BJ (cell line): ENCODE measurements around the gene ALOXE3. TPM values are rescaled to one million over a fixed set of nuclear protein-coding genes. Genes with fewer than 3 reads are reported as not detected.

Experiments
- CTCF ChIA-PET: fragments of 350-600 bp; formaldehyde crosslinking; extraction: SDS; loops from one replicate; lab custom pipeline; 2021; ENCODE audit warnings: antibody characterized with exemption, inconsistent platforms; lab: Yijun Ruan, JAX
- POLR2A ChIA-PET: fragments of 300-600 bp; sonication (Branson Sonifier 250); formaldehyde crosslinking; extraction: SDS; loops from one replicate; lab custom pipeline; 2021; ENCODE audit warnings: antibody characterized with exemption; lab: Charles Lee
- DNase-seq: peaks from one replicate; pipeline ENCODE4 v3.0.0-alpha.2; 2011; ENCODE audit warnings: low read depth
- H3K27me3 ChIP-seq: 2 replicates; pipeline ENCODE4 v1.6.0; 2011; ENCODE audit warnings: low read length; ENCODE audit not compliant: control insufficient read depth, insufficient read depth
- H3K36me3 ChIP-seq: 2 replicates; pipeline ENCODE4 v1.5.1; 2011; ENCODE audit warnings: low read length; ENCODE audit not compliant: control insufficient read depth, insufficient read depth
- H3K4me3 ChIP-seq: 2 replicates; pipeline ENCODE4 v1.5.1; 2011; ENCODE audit warnings: low read depth, mild to moderate bottlenecking, control low read depth, low read length
- polyA minus RNA-seq: library from RNA; depleted of rRNA, polyadenylated mRNA; stranded (reverse); fragments of >200 nt; gene quantifications from 2 replicates; pipeline ENCODE4 v1.2.3, GENCODE V29; 2011; rRNA and poly(A)+ RNA removed
- polyA plus RNA-seq: library from polyadenylated mRNA; depleted of rRNA; stranded (reverse); fragments of >200 nt; gene quantifications from 2 replicates; pipeline ENCODE4 v1.2.3, GENCODE V29; 2011; rRNA removed
- TF ChIP-seq, protein P1 (sequence below): IDR thresholded peaks from 2 replicates; pipeline ENCODE4 v1.5.1; 2011; ENCODE audit warnings: low read depth, mild to moderate bottlenecking, control low read depth, inconsistent platforms, low read length, moderate library complexity; ENCODE audit not compliant: insufficient read depth

Gene ALOXE3
- polyA plus RNA-seq (0.04 and 0.10 TPM in 2 replicates), polyA minus RNA-seq (0.05 TPM in 1 of 2 replicates, not detected in the other)

GRCh38 chr17:8117980-8118768, at the start of gene ALOXE3:
ALOXE3 (minus strand) TSS chr17:8118514; CDS start chr17:8117990, 524 bp downstream.
- ChIA-PET POLR2A (interaction anchor here (0.7 kb wide), 1 partner anchor 135 kb away, joined by 13 read pairs; no protein-coding TSS in a partner anchor), CTCF (interaction anchor here (0.7 to 6.1 kb wide), 31 partner anchors 10 to 248 kb away, joined by 3 to 54 read pairs (median 6); partner anchors contain the start of genes AURKB and CTC1)
- H3K4me3 ChIP-seq: peak within 1 kb of the TSS; percentile 53
- TF ChIP-seq, protein P1, sequence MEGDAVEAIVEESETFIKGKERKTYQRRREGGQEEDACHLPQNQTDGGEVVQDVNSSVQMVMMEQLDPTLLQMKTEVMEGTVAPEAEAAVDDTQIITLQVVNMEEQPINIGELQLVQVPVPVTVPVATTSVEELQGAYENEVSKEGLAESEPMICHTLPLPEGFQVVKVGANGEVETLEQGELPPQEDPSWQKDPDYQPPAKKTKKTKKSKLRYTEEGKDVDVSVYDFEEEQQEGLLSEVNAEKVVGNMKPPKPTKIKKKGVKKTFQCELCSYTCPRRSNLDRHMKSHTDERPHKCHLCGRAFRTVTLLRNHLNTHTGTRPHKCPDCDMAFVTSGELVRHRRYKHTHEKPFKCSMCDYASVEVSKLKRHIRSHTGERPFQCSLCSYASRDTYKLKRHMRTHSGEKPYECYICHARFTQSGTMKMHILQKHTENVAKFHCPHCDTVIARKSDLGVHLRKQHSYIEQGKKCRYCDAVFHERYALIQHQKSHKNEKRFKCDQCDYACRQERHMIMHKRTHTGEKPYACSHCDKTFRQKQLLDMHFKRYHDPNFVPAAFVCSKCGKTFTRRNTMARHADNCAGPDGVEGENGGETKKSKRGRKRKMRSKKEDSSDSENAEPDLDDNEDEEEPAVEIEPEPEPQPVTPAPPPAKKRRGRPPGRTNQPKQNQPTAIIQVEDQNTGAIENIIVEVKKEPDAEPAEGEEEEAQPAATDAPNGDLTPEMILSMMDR: no peak
- no peaks in the 10 kb centered on the region for H3K36me3 ChIP-seq
- no peak for DNase-seq
- H3K27me3 ChIP-seq: peaks cover 17% of the 10 kb centered on the region

DNA sequence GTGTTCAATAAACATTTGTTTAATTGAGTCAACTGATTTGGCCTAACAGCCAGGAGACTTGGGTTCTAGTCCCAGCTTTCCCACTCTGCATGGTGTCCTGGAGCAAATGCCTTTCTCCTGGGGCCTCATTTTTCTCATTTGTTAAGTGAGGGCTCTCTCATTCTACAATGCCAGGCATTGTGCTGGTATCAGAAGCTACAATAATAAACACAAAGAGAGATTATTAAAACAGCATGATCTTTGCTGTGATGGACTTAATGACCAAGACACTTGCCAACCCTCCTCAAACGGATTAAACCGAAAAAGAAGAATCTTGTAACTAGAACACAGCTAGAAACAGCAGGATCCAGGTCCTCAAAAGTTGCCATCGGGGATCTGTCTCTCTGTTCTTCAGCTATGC, 49.2 kb upstream of the ALOXE3 start:
- CTCF ChIA-PET: no interaction called here
- DNase-seq: no peak
- Histone ChIP-seq H3K4me3 (no peak overlapping the region), H3K36me3 (no peaks in the 10 kb centered on the region), H3K27me3 (no peaks in the 10 kb centered on the region)
- POLR2A ChIA-PET: no interaction called here
- TF ChIP-seq, protein P1: no peak

GRCh38 chr17:8166731-8167130, 48.4 kb upstream of the ALOXE3 start:
- POLR2A ChIA-PET: no interaction called here
- no peak for DNase-seq
- CTCF ChIA-PET: no interaction called here
- TF ChIP-seq, protein P1: no peak
- no peaks in the 10 kb centered on the region for H3K36me3 ChIP-seq
- no peaks in the 10 kb centered on the region for H3K27me3 ChIP-seq
- H3K4me3 ChIP-seq: no peak overlapping the region

DNA sequence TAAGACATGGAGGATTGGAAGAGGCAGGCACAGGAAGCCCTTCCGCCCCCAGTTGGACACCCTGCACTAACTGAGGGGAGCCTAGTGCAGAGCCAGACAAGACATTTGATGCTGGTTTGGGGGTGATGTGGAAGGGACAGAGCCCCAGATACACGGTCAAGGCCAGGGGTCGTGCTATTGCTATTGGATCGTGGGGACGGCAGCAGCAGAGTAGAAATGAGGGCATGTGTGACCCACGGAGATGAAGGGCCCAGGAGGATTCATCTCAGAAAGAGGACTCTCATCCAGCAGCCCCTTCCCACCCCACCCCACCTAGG, 46.5 kb upstream of the ALOXE3 start:
- DNase-seq: no peak
- peaks cover 6% of the 10 kb centered on the region for H3K36me3 ChIP-seq
- no peaks in the 10 kb centered on the region for H3K27me3 ChIP-seq
- CTCF ChIA-PET: interaction anchor here (0.7 to 1.1 kb wide), 2 partner anchors 11 to 46 kb away, joined by 3 to 6 read pairs; partner anchors contain the start of genes ALOXE3 and TMEM107
- H3K4me3 ChIP-seq: no peak overlapping the region
- TF ChIP-seq, protein P1: no peak
- POLR2A ChIA-PET: no interaction called here
